HL-60 (cell line): ENCODE data around the gene LSM12.

Experiments used
- DNase-seq, 2 experiments: peaks; one replicate each; pipeline ENCODE4 v3.0.0-alpha.2; 2010 to 2020; ENCODE audit warnings: low read depth in 1 of 2, low spot score in 1 of 2
- H3K27ac ChIP-seq: fragments of 250-450 bp; sonication (Bioruptor Pico); replicated peaks from 2 replicates; pipeline ENCODE4 v1.5.1; 2020; ENCODE audit warnings: mild to moderate bottlenecking, moderate library complexity
- H3K27me3 ChIP-seq: fragments of 250-450 bp; sonication (Bioruptor Pico); 2 replicates; pipeline ENCODE4 v1.5.1; 2021; ENCODE audit warnings: mild to moderate bottlenecking, moderate library complexity; ENCODE audit not compliant: insufficient read depth, poor library complexity, severe bottlenecking
- H3K4me3 ChIP-seq: replicated peaks from 2 replicates; pipeline ENCODE4 v1.5.1; 2011; ENCODE audit warnings: mild to moderate bottlenecking, control low read depth, low read length; ENCODE audit not compliant: insufficient read depth
- CTCF ChIP-seq: IDR thresholded peaks from one replicate; pipeline ENCODE4 v1.5.1; 2011; ENCODE audit warnings: low read length, control low read depth, inconsistent platforms; ENCODE audit not compliant: insufficient read depth
- GABPA ChIP-seq: IDR thresholded peaks from 2 replicates; pipeline ENCODE4 v1.6.1; 2012; ENCODE audit warnings: low read depth
- POLR2AphosphoS5 ChIP-seq: IDR thresholded peaks from 2 replicates; pipeline ENCODE4 v1.6.1; 2012; ENCODE audit warnings: low read depth
- REST ChIP-seq: IDR thresholded peaks from 2 replicates; pipeline ENCODE4 v1.6.1; 2012; ENCODE audit warnings: low read depth; ENCODE audit not compliant: insufficient replicate concordance
- SPI1 ChIP-seq: IDR thresholded peaks from 2 replicates; pipeline ENCODE4 v1.6.1; 2012; ENCODE audit warnings: low read depth, mild to moderate bottlenecking, borderline replicate concordance

The LSM12 gene

DNA sequence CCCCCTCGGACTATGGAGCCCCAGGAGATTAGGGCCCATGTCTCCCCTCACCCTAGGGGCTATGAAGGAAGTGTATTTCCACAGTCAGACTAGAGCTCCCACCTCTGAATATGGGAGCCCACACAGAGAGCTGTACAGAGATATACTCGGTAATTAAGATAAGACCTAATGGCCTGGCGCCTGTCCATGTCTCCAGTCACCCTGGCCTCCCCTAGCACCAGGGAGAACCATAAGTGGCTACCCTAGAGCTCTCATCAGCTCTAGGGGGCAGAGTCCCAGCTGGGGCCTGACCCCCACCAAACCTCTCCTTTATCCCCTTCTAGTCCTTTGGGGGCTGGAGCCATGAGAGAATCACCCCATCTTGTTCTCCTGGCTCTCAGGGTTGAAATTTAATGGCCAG is 54.1 kb downstream of the LSM12 start:
- H3K4me3 ChIP-seq: no peak overlapping the region
- no peak overlapping the region for H3K27ac ChIP-seq
- TF ChIP-seq GABPA: no peak
- TF ChIP-seq POLR2AphosphoS5: no peak
- TF ChIP-seq CTCF: no peak
- TF ChIP-seq SPI1: no peak
- TF ChIP-seq REST: no peak
- DNase-seq: no peak
- peaks cover 2% of the 10 kb centered on the region for H3K27me3 ChIP-seq

DNA sequence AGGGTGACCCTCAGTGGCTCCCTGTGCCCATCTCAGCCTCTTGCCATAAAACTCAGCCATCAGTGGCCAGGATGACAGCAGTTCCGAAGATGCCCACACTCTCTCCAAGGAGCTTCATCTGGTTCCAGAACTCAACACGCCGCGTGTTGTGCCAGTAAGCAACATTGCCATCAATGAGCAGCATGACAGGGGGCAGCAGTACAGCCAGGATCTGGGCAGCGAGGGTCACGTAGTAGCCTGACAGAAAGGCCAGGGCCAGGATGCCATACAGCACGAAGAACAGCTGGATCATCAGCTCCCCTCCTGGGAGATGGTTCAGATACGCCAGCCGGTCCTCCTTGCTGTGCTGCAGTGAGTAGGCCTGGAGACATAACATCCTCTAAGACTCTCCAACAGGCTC is 54.6 kb downstream of the LSM12 start:
- no peak for DNase-seq
- TF ChIP-seq GABPA (no peak), REST (no peak), POLR2AphosphoS5 (no peak), SPI1 (no peak), CTCF (no peak)
- Histone ChIP-seq H3K4me3 (no peak overlapping the region), H3K27me3 (peaks cover 7% of the 10 kb centered on the region), H3K27ac (no peak overlapping the region)

GRCh38 chr17:44010966-44011647 is 55.4 kb downstream of the LSM12 start:
- TF ChIP-seq CTCF (no peak), REST (no peak), GABPA (no peak), POLR2AphosphoS5 (no peak), SPI1 (no peak)
- no peak for DNase-seq
- no peak overlapping the region for H3K4me3 ChIP-seq
- H3K27ac ChIP-seq: no peak overlapping the region
- peaks cover 13% of the 10 kb centered on the region for H3K27me3 ChIP-seq
